Spinal cord (tissue), 10 donors: ENCODE data around the gene PAIP2. TPM values are rescaled to one million over a fixed set of nuclear protein-coding genes. Genes with fewer than 3 reads are reported as not detected.
"Not testable (repeated sequence)": the region's sequence is repeated elsewhere in the genome, so short reads cannot be mapped to it uniquely, and the experiment has no call there.

ENCODE experiments used
- DNase-seq, 6 donors: peaks; one replicate each; pipeline versions ENCODE4 v3.0.0 to v3.0.0-alpha.2; 2013 to 2015; ENCODE audit warnings: low spot score in 6 of 6, low read depth in 4 of 6
- H3K27ac ChIP-seq: one replicate; pipeline ENCODE4 v1.5.1; 2013; ENCODE audit warnings: low read depth, low read length, control low read depth
- H3K27me3 ChIP-seq: one replicate; pipeline ENCODE4 v1.6.1; 2013; ENCODE audit warnings: low read length; ENCODE audit not compliant: control insufficient read depth, insufficient read depth
- H3K36me3 ChIP-seq: one replicate; pipeline ENCODE4 v1.6.1; 2013; ENCODE audit warnings: low read length; ENCODE audit not compliant: control insufficient read depth, insufficient read depth
- H3K4me1 ChIP-seq: one replicate; pipeline ENCODE4 v1.6.1; 2013; ENCODE audit warnings: low read length; ENCODE audit not compliant: control insufficient read depth, insufficient read depth
- H3K4me3 ChIP-seq: one replicate; pipeline ENCODE4 v1.5.1; 2013; ENCODE audit warnings: low read depth, low read length, control low read depth
- H3K9me3 ChIP-seq: one replicate; pipeline ENCODE4 v1.6.1; 2013; ENCODE audit warnings: low read length; ENCODE audit not compliant: control insufficient read depth, insufficient read depth
- WGBS: methylation state at CpG from one replicate; pipeline ENCODE4 v1.1.5; 2013; ENCODE audit warnings: missing lambda C conversion rate; ENCODE audit not compliant: insufficient coverage; 5-methylcytosine and 5-hydroxymethylcytosine counted together
- polyA plus RNA-seq, 2 donors: library from polyadenylated mRNA; unstranded; fragments of 120-200 nt; gene quantifications; one replicate each; pipeline ENCODE4 v1.2.1, GENCODE V29; 2013; ENCODE audit not compliant: insufficient read length in 2 of 2
- total RNA-seq, 2 donors: library from RNA; depleted of rRNA in 1 of 2; stranded (reverse); fragments of 120-200 nt in 1 of 2; fragments of >200 nt in 1 of 2; gene quantifications; one replicate each; pipeline versions ENCODE4 v1.2.3 to v1.2.4, GENCODE V29; 2013 to 2014
- donor health status: healthy.

PAIP2 gene
- total and polyA plus RNA-seq, 4 donors, result 90.4 to 173 (median 146) TPM

DNA sequence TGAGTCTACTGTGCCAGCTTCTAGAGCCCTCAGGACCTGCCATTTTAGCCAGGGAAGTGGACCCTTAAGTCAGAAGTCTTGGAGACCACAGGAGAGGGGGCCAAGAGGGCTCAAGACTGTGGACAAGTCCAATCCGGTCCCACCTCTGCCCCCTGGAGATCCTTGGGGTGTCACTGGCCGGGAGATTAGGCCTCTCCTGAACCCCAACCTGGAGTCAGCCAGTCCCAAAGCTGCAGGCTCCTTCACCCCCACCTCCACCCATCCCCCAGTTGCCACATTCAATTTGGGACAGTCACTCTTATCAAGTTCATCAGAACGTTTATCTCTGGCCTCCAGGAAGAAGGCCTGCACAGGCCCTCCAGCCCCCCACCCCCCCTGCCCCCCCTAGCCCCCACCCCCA lies 41.2 kb downstream of the PAIP2 start:
- no peaks in the 10 kb centered on the region for H3K4me1 ChIP-seq
- no peak for DNase-seq
- no peak overlapping the region for H3K4me3 ChIP-seq
- no peak overlapping the region for H3K27ac ChIP-seq
- H3K36me3 ChIP-seq, result peaks cover 14% of the 10 kb centered on the region
- peaks cover 2% of the 10 kb centered on the region for H3K27me3 ChIP-seq
- 69% methylated on average over 2 of the region's 3 CpGs for WGBS
- no peaks in the 10 kb centered on the region for H3K9me3 ChIP-seq

DNA sequence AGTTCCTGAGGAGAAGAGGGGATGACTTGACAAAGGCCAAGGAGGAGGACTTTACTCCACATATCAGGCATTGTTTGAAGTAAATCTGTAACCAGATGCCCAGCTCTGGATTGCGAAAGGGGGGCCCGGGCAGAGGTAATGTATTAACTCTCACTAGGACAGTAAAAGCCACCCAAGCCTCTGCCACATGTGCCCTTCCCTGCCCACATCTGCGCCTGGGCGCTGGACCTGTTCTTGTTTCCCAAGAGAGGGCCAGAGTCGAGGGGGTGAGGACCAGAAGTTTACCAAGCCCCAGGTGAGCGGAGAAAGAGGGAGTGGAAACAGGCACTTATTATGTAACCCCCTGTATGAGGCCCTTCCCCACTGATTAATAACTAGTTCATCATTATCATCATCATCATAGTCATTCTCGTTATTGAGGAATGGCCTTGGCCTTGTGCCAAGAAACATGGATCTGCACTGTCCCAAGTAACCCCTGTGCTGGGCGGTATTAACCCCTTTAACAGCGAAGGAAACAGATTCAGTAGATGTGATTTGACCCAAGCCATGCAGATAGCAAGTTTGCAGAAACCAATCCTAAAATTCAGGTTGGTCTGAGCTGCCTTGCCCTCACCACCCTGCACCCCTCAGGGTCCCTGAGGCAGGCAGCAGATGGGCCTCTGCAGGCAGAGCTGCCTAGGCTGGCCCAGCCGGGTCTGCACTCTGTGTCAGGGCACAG lies 41.8 kb downstream of the PAIP2 start, which contains the start of gene SLC23A1:
Gene SLC23A1 (minus strand): TSS at position 23 of the 718 bp plus-strand sequence. CDS start 44 bp downstream, outside the sequence.
- peaks cover 2% of the 10 kb centered on the region for H3K27me3 ChIP-seq
- no peaks in the 10 kb centered on the region for H3K9me3 ChIP-seq
- H3K36me3 ChIP-seq, result peaks cover 8% of the 10 kb centered on the region
- DNase-seq, result no peak
- H3K4me3 ChIP-seq, result no peak within 1 kb of the TSS
- peaks cover 4% of the 10 kb centered on the region for H3K4me1 ChIP-seq
- no peak within 1 kb of the TSS for H3K27ac ChIP-seq
- 72% methylated on average over 6 of the region's 10 CpGs for WGBS

GRCh38 chr5:139383993-139384590 lies 42.4 kb downstream of the PAIP2 start:
- Histone ChIP-seq H3K36me3 (peaks cover 8% of the 10 kb centered on the region), H3K4me1 (peaks cover 5% of the 10 kb centered on the region), H3K9me3 (no peaks in the 10 kb centered on the region), H3K27me3 (peaks cover 2% of the 10 kb centered on the region), H3K4me3 (no peak overlapping the region), H3K27ac (no peak overlapping the region)
- DNase-seq, result no peak
- WGBS, result 83% methylated on average over 7 of the region's 7 CpGs

DNA sequence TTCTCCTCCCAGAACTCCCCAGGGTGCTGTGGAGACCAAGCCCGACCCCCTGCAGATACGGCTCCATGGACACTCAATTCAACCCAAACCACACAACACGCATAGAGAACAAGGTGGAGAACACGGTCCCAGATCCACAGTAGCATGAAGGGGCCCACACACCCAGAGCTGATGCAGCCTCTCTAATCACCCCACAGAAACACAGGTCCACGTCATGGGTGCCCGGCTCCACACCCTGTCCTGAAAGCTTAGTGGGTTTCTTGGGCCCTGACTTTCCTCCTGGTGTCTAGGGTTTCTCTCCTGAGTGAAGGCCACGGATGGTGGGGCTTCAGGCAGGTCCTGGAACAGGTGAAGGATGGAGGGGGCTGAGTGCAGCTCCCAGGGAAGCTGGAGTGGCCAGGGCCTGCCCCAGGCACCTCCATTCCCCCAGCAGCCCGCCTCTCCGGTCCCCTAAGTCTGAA lies 43.0 kb downstream of the PAIP2 start:
- H3K27ac ChIP-seq, result no peak overlapping the region
- no peaks in the 10 kb centered on the region for H3K9me3 ChIP-seq
- WGBS, result 93% methylated on average over 8 of the region's 9 CpGs
- H3K27me3 ChIP-seq, result peaks cover 2% of the 10 kb centered on the region
- no peak for DNase-seq
- H3K36me3 ChIP-seq, result peaks cover 13% of the 10 kb centered on the region
- peaks cover 5% of the 10 kb centered on the region for H3K4me1 ChIP-seq
- no peak overlapping the region for H3K4me3 ChIP-seq

GRCh38 chr5:139385061-139386049 lies 43.7 kb downstream of the PAIP2 start:
- Histone ChIP-seq H3K27me3 (peaks cover 2% of the 10 kb centered on the region), H3K4me1 (peaks cover 5% of the 10 kb centered on the region), H3K9me3 (no peaks in the 10 kb centered on the region), H3K27ac (no peak overlapping the region), H3K36me3 (peaks cover 11% of the 10 kb centered on the region), H3K4me3 (no peak overlapping the region)
- 79% methylated on average over 6 of the region's 8 CpGs for WGBS
- no peak for DNase-seq

GRCh38 chr5:139386050-139386438 lies 44.4 kb downstream of the PAIP2 start:
- H3K9me3 ChIP-seq, result no peaks in the 10 kb centered on the region
- H3K36me3 ChIP-seq, result peaks cover 13% of the 10 kb centered on the region
- H3K27me3 ChIP-seq, result peaks cover 3% of the 10 kb centered on the region
- H3K4me3 ChIP-seq, result no peak overlapping the region
- no peak overlapping the region for H3K27ac ChIP-seq
- no CpG with 5 or more reads among the region's 5 CpGs for WGBS
- no peak for DNase-seq
- H3K4me1 ChIP-seq, result peaks cover 11% of the 10 kb centered on the region

- Histone ChIP-seq H3K4me1 (peaks cover 20% of the 10 kb centered on the region), H3K36me3 (peaks cover 22% of the 10 kb centered on the region), H3K27me3 (peaks cover 11% of the 10 kb centered on the region)
- not testable (repeated sequence) for H3K4me3 ChIP-seq, H3K9me3 ChIP-seq, DNase-seq, H3K27ac ChIP-seq
- 98% methylated on average over 6 of the region's 10 CpGs for WGBS
Observed at GRCh38 chr5:139386956-139387355, 45.3 kb downstream of the PAIP2 start.

DNA sequence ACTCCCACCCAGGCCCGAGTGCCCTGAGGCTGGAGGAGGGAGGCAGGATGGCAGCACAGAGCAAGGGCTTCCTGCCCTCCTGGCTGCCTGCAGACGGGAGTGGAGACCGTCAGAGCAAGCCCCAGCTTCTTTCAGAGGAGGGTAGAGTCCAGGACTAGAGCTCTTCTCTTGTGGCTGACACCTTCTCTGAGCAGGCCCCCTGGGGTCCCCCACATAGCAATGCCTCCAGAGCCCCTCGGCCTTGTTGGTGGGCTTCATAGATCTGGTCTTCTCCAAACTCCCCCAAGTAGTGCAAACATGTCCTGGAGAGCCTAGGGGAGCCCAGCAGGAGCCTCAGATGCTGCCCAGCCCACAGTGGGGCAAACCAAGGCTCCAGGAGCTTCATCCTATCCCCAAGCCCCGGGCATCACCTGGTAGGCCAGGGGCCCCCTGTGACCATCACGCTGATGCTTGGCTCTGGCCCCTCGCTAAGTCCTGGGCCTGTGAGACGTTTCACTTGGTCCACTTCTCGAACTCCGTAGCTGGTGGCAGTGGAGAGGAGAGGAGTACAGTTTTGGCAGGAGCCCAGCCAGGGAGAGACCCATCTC lies 46.0 kb downstream of the PAIP2 start:
- H3K4me3 ChIP-seq, result no peak overlapping the region
- H3K9me3 ChIP-seq, result no peaks in the 10 kb centered on the region
- H3K36me3 ChIP-seq, result peaks cover 25% of the 10 kb centered on the region
- H3K4me1 ChIP-seq, result peaks cover 25% of the 10 kb centered on the region
- DNase-seq, result no peak
- WGBS, result 74% methylated on average over 7 of the region's 10 CpGs
- peaks cover 18% of the 10 kb centered on the region for H3K27me3 ChIP-seq
- H3K27ac ChIP-seq, result no peak overlapping the region

DNA sequence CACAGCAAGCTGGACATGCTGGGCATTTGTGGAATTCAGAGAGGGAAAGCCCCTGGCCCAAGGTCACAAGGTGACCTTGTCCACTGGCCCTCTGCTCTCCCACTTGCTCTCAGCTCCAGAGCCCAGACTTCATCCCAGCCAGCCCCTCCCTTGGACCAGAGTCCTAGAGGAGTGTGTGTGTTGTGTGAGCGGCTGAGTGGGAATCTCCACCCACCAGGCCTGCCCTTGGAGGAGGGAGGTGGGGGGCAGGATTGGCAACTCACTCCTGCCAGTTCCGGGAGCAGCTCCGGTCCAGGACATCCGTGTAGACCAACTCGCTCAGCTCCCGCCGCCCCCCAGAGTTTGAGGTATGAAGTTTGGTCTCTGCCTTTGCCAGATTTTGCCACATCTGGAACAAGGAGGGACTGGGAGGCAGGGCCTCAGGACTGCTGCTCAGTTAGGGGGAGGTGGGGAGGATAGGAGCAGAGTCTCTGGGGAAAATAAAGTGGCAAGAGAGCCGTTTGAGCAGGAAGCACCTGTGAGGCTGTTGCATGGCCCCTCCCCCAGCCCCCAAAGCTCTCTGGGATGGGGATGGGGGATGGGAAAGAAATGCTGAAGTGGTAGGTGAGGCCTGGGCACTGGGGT lies 46.7 kb downstream of the PAIP2 start:
- Histone ChIP-seq H3K27me3 (peaks cover 24% of the 10 kb centered on the region), H3K4me3 (no peak overlapping the region), H3K9me3 (no peaks in the 10 kb centered on the region), H3K27ac (no peak overlapping the region), H3K36me3 (peaks cover 28% of the 10 kb centered on the region), H3K4me1 (peaks cover 31% of the 10 kb centered on the region)
- no peak for DNase-seq
- WGBS, result 41% methylated on average over 7 of the region's 8 CpGs
